GM21526 (cell line): ENCODE measurements around the gene CD6.

Experiments used
- ATAC-seq: cut with Tn5 transposase; IDR thresholded peaks from one replicate; pipeline ENCODE4 v1.9.1; 2021; ENCODE audit warnings: moderate library complexity; ENCODE audit not compliant: unreplicated experiment, low FRiP score

The CD6 gene

DNA sequence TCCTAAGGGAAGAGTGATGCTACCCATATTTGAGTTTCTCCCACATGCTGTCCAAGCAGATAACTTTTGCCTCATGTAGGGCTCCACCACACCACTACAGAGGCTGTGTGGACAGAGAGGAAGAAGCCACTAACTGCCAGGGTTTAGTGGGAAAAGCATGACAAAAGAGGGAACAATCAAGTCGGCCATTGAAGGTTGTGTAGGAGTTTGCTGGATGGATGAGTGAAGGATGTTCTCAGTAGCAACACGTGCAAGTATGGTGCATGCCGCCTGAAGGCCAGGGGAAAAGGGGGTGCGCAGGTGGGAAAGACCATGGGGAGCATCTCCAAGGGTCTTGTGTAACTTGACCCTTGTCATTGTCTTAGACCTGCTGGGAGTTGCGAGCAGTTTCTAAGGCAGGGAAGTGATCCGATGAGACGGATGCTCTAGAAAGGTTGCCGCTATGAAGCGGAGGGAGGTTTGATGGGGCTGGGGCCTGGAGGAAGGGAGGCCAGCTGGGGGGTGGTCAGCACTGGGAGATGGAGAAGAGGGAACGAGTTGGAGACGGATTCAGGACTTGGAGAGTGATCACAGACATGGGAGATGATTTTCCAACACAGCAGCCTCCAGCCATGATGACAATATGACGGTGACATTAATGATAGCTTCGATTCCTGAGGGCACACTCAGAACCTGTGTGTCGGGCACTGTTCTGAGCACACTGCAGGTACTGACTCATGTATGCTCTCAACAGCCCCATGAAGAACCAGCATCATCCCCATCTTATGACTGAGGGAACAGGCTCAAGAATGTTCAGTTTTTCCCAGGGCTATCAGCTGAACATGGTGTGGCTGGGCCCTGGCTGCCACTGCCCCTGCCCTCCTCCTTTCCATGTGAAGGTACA lies 53.7 kb downstream of the CD6 start:
- ATAC-seq = no peak

DNA sequence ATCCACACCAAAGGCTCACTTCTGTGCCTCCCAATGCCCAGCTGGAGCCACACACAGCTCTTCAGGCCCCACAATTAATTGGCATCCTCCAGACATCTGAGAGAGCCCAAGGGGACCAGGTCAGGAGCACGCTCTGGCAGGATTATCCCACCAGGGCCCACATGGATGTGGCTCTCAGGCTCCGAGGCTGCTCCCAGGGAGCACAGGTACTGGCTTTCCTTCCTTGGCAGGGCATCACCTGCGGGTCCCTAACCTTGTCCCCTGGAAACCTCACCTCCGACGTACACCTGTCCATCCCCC lies 54.3 kb downstream of the CD6 start:
- ATAC-seq = no peak

DNA sequence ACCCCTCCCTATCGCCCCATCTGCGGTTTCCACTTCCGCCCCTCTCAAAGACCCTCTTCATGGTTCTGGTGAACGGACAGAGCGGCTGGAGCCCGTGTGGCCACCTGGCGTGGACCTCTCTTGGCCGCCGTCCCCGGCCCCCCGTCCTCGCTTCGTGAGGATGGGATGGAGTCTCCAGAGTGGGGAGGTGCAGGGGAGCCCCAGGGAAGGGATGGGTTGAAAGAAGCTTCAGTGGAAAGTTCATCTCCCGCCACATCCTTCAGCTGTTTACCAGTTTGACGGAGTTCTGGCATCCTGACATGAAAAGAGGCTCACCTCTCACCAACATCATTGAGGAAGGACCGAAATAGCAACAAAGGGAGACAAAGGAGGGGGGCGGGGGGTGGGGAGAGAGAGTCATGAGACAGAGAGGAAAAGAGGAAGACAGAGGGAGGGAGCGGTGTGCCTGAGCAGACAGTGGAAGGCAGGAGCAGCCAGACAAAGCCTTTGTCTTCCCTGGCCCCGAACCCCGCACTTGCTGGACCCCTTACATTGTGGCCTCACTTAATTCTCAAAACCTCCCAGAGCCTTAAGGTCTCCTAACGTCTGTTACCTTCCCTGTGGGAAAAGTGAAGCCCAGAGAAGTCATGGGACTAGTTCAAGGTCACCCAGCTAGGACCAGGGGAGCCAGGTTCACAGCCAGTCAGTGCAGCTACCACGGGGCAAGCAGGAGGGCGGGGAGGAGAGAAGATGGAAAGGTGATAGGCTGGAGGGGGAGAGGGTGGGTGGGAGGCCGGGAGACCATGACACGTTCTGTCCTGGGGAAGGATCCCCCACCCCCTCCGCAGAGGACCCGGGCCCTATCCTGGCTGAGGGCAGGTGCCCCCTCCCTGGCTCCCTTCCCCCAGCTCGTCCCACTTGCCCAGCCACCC lies 54.9 kb downstream of the CD6 start:
- no peak for ATAC-seq

DNA sequence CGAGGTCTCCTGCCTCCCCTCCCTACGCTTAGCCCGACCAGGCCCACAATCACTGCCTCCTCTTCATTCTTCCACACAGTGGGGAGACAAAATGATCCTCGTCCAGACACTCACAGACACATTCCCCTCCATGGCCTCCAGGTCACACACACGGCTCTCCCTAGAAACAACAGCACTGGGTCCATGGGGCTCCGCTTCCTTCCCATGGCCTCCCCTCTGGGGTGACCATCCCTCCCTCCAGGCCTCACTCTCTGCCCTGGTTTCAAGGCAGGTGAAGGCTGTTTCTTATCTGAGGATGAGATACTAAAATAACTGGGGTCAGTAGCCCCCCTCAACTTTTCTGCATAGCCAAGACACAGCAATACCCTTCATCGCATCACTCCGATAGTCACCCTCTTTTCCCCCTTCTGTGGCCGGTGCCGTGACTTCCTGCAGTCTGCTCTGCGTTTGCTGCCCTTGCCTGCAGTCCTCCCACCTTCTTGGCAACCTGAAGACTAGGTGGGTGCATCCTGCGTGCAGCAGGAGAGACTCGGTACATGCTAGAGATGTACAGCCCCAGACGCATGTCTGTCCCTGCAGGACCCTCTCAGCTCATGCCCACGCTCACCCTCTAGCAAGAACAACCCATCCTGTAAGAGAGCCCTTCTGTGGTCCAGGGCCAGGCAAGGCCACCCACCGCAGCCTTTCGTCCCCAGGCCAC lies 55.8 kb downstream of the CD6 start:
- no peak for ATAC-seq

DNA sequence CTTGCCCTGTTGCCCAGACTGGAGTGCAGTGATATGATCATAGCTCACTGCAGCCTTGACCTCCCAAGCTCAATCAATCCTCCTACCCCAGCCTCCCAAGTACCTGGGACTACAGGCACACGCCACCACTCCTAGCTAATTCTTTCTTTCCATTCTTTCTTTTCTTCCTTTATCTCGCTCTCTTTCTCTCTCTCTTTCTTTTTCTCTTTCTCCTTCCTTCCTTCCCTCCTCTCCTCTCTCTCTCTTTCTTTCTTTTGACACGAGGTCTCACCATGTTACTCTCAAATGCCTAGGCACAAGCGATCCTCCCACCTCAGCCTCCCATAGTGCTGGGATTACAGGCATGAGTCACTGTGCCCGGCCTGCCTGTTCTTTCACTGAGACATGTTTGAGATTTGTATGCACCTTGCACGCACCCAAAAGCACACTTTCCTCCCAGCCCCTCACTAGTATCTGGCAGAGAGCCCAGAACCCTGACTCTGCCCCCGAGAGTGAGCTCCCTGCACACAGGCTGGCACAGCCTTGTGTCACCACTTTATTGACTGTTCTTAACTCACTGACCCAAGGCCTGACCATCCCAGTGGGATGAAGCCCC lies 56.8 kb downstream of the CD6 start:
- ATAC-seq = peak; percentile 75

DNA sequence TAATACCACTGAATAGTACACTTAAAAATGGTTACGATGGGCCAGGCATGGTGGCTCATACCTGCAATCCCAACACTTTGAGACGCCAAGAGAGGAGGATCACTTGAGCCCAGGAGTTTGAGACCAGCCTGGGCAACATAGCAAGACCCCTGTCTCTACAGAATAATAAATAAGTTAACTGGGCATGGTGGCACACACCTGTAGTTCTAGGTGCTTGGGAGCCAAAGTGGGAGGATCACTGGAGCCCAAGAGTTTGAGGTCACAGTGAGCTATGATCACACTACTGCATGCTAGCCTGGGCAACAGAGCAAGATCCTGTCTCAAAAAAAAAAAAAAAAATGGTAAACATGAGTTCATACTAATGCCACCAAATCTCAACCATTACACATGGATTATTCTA lies 61.3 kb downstream of the CD6 start:
- no peak for ATAC-seq

DNA sequence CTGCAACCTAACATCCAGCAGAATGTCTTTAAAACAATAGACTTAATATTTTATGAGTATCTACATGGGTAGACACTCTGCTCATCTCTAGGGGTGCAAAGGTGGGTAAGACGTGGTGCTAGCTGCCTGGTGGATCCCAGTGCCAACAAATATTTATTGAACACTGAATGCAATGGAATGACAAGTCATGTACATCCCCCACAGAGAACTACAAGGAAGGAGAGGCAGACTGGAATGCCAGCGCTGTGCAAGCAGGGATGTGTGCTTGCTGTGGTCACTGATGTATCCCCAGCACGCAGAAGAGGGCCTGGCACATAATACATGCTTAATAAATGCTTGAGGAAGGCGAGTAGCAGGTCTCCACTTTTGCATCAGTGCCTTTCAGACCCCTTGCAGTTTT lies 61.9 kb downstream of the CD6 start:
- no peak for ATAC-seq

DNA sequence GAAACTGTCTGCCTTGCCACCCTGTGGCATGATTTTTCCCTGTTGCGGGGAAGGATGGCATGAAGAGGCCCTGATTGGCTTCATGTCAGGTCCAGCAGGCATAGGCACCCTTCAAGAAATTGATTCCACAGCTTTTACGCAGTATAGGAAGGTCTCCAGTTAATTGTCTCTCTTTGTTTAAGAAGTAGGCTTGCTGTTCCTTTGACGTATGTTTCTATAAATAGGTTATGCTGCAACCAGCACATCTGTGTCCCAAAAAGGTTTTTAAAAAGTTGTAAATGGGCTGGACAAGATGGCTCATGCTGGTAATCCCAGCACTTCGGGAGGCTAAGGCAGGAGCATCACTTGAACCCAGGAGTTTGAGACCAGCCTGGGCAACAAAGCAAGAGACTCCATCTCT lies 62.6 kb downstream of the CD6 start:
- no peak for ATAC-seq

DNA sequence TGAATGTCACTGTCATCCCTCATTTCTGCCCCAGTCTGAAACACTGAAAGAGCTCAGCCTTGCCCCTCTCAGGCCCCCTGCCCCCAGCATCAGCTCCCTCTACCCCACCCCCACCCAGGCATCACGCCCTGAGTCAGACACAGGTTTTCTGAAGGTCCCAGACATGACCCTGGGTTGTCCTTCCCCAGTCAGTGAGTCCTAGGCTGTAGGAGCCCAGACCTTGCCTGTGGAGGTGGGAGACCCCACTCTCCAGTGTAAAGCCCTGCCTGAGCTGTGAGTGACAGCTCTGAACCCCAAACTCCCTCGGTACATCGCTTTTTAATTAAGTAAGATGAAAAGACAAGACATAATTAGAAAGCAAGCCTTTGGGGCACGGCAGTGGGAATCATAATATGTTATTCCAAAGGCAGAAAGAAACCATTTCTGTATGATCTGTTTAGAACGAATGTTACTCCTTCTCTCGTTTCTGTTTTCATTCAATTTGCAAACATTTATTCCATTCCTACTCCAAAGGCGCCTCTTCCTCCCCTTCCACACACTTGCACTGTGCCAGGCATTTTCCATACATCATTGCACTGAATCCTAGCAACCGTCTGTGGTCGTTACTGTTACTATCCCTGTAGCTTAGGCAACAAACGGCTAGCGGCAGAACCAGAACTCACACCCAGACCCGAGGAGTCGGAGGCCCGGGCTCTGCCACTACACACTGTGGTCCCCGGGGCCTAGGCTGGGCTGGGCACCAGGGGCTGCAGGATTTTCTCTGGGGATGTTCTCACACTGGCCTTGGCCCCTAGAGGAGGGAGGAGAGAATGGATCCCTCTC lies 63.4 kb downstream of the CD6 start:
- ATAC-seq = no peak

DNA sequence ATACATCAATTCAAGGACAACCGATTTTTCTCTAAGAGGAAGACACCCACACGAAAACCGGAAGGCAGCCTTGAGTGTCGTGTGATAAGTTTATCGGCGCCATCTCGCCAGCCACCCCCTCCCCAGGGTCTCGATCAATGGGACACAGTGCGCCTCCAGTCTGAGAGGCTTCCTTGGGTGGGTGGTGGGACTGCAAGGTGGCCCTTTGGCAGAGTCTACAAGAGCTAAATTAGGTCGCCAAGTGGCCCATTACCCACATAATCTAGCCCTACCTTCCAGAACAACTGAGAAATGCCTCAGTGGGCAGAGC lies 64.0 kb downstream of the CD6 start:
- ATAC-seq = no peak

DNA sequence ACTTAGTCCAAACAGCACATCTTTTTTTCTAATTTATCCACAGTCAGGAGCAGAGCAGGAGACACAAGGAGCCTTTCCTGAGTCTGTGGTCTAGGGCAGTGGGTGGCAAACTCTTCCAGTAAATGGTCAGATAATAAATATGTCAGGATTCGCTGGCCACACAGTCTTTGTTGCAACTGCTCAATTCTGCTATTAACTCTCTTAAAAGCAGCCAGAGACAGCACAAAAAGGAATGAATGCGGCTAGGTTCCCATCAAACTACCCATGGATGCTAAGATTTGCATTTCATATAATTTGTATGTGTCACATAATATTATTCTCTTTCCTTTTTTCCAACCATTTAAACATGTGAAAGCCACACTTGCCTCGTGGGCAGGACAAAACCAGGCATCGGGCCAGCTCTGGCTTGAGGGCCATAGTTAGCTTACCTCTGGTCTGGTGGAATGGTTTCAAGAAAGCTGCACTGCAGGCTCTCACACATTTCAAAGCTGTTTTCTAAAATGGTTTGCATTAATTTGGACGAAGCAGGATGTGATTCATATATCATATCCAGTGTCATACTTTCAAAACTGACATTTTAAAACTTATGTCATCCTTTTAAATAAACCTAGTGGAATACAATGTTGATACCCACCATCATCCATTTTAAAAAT lies 66.1 kb downstream of the CD6 start:
- no peak for ATAC-seq

DNA sequence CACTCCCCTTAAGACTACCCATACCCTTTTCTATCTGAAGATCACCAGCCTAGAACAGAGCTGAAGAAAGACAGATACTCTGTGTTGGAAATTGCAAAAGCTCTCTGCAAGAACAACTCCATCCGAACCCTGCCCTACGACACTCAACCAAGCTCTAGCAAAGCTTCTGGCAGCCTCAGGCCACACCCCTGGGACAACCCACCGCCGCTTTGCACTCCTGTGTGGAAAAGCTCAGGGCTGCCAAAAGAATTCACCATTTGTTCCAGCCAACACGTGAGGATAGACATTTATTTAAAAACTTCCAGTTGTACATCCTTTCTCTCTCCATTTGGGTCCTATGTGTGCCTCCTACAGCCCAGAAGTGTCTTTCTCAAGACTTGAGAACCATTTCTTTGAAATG lies 68.4 kb downstream of the CD6 start:
- no peak for ATAC-seq

DNA sequence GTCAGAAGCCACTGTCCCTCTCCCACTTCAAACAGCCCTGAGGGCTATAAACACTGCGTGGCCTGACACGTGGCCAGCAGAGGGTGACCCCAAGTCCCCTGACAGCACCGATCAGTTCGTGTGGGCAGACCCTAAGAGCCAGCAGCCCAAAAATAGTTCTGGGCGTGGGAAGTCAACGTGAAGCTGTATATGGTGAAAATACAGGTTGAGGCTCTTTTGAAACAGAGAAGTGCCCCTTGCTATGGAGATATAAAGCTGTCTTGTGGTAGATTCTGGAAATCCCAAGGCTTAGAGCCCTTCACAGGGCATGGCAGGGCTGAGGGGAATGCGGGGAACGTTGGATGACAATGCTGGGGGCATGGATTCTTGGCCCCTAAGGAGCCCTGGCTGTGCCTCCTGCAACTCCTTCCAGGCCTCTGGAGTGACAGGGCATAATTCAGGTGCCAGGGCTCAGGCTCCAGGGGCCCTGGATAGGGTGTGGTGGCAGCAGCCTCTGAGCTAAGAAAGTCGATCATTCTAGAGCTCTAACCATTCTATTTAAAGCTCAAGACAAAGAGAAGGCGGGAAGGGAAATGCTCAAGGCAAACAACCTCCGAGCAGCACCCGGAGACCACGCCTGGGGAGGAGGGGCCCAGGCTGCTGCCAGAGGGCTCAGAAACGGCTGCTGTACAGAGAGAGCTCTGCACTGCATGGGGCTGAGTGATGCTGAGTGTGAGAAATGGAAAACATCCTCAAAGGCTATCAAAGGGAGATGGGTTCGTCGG lies 70.5 kb downstream of the CD6 start:
- peak; percentile 71 for ATAC-seq

DNA sequence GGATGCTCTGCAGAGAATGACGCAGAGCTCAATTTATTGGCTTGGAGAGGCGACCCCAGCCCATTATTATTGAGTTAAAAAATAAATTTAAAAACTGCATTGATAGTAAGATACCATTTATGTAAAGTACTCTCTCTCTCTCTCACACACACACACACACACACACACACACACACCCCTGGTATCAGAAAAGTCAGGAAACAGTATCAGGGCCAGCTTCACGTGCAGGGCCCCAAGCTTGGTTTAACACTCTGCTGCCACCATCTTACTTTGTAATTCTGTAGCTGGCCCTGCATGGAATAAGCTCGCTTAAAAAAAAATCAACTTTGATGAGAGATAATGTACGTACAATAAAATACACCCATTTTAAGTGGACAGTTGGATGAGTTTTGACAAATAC lies 71.1 kb downstream of the CD6 start:
- ATAC-seq = no peak

DNA sequence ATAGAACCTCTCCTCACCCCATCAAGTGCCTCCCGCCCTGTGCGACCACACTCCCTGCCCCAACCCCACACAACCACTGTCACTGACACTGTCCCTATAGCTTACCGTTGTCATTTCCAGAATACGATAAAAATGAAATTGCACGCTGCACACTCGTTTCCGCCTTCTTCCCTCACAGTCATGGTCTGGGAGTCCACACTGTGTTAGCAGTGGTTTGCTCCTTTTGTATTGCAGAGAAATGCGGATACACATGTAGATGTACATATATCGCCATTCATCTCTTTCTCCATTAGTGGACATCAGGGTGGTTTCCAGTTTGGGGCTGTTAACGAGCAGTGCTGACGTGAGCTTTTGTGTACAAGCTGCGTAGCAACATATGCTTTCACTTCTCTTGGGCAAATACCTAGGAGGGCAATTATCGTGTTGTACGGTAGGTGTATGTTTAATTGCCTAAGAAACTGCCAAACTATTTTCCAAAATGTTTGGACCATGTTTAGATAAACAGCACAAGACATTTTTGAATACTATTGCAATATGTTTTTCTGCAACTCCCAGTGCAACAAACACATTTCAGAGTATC lies 71.6 kb downstream of the CD6 start:
- no peak for ATAC-seq

DNA sequence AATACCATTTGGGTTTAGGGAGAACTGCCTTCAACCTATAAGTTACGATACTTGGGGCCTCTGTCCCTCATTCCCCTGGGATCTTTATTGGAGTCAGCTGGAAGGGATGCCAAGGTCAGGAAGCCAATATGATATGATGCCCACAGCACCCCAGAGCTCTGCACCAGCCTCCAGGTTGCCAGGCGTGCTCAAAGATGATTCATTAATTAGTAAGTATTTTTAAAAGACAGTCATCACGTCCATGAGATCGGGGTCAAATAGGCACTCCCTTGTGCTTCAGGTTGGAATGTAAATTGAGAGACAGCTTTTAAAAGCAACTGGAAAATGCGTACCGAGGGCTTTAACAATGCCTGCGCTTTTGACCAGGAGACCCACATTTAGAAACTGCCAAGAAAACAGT lies 73.8 kb downstream of the CD6 start:
- ATAC-seq = no peak

DNA sequence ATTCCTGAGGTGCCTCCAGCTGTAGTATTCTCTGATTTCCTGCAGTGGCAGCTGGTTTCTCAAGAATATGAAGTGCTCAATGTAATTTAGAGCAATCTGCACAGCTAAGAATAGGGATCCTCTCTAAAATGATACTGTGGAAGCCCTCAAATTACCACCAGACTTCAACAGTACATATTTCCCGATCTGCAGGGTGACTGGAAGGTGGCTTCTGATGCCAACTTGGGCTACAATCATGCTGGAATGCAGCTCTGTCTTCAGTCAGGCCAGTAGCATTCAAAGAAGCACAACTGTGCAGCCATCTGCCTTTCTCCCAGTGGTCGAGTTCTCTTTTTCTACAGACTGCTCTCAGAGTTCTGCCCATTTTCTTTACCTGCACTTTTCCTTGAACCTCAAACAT lies 75.4 kb downstream of the CD6 start:
- ATAC-seq = no peak

DNA sequence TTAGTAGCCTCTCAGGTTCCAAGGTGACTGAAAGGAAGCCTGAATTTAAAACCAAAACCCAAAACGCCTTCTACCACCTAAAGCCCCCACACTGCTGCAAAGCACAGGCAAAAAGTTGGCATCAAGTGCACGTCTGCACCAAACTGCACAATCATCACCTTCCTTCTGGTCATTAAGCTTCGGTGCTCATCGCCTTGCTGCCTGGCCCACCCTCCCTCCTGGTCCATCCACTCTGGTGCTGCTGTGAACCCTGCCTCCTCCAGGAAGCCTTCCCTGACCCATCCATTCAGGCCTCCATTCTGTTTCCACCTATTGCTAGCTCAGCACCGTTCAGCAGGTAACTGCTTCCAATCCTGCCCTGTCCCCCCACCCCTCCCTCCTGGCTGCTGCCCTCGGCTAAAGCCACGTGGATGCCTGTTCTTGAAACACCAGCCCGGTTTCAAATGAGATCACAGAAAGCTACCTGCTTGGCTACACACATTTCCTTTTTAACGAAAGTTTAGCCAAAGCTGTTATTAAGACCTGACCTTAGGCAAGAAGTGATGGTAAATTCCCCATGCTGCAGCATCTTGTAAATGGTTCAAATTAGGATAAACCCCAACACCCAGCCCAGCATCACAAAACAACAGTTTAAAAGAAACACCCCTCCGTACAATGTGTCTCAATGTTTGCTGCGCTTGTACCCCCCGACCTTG lies 77.0 kb downstream of the CD6 start:
- ATAC-seq = no peak
